Endothelial cell of umbilical vein (primary cell): Measurements from ENCODE around the gene CEACAM16. TPM values are rescaled to one million over a fixed set of nuclear protein-coding genes. Genes with fewer than 3 reads are reported as not detected.

Experiments used
- BruUV-seq: library from RNA; stranded (reverse); fragments of 400-500 nt; replicated peaks from 2 replicates; lab custom pipeline; 2021; lab: Mats Ljungman, UMichigan
- CTCF ChIA-PET: fragments of 300-600, 350-600 bp; sonication (Branson Sonifier 250); formaldehyde crosslinking; loops from one replicate; lab custom pipeline; 2021; ENCODE audit warnings: antibody characterized with exemption, inconsistent platforms; lab: Charles Lee
- POLR2A ChIA-PET: fragments of 300-600, 350-600 bp; sonication (Branson Sonifier 250); formaldehyde crosslinking; loops from one replicate; lab custom pipeline; 2021; ENCODE audit warnings: antibody characterized with exemption, inconsistent platforms; lab: Charles Lee
- DNase-seq: peaks from one replicate; pipeline ENCODE4 v3.0.0-alpha.2; 2011; ENCODE audit warnings: low read depth, low spot score
- FAIRE-seq: peaks from 2 replicates; lab custom pipeline; 2011; peaks lifted over from hg19 to GRCh38; lab: Jason Lieb, UNC
- H2AFZ ChIP-seq: 2 replicates; pipeline ENCODE4 v1.6.0; 2012; ENCODE audit warnings: low read depth, low read length, control low read depth, inconsistent platforms
- H3K27ac ChIP-seq: 2 replicates; pipeline ENCODE4 v1.5.1; 2011; ENCODE audit warnings: low read depth, mild to moderate bottlenecking, control low read depth, low read length, moderate library complexity; ENCODE audit not compliant: insufficient read depth
- H3K27me3 ChIP-seq, 2 experiments: 2 replicates each; pipeline versions ENCODE4 v1.6.0 to v1.6.1; 2011; ENCODE audit warnings: low read length in 2 of 2, mixed read lengths in 1 of 2; ENCODE audit not compliant: control insufficient read depth in 2 of 2, insufficient read depth in 2 of 2
- H3K36me3 ChIP-seq, 2 experiments: 2 replicates in 1 of 2; 3 replicates in 1 of 2; pipeline ENCODE4 v1.5.1; 2011; ENCODE audit warnings: low read length in 2 of 2, mild to moderate bottlenecking in 1 of 2, moderate library complexity in 1 of 2; ENCODE audit not compliant: control insufficient read depth in 2 of 2, insufficient read depth in 2 of 2; ENCODE audit errors: extremely low read depth in 1 of 2
- H3K4me1 ChIP-seq: 3 replicates; pipeline ENCODE4 v1.5.1; 2011; ENCODE audit warnings: mild to moderate bottlenecking, low read length; ENCODE audit not compliant: control insufficient read depth, insufficient read depth; ENCODE audit errors: extremely low read depth
- H3K4me2 ChIP-seq: 2 replicates; pipeline ENCODE4 v1.6.1; 2011; ENCODE audit warnings: low read length, control low read depth, mixed read lengths; ENCODE audit not compliant: insufficient read depth
- H3K4me3 ChIP-seq, 3 experiments: fragments of 200-600 bp in 1 of 3; sonication (generic), shearing (Covaris generic) in 1 of 3; replicated peaks in 1 of 3; 2 replicates each; pipeline ENCODE4 v1.5.1; 2011 to 2016; ENCODE audit warnings: control low read depth in 3 of 3, low read length in 3 of 3, mild to moderate bottlenecking in 2 of 3, inconsistent platforms in 1 of 3, low read depth in 1 of 3, moderate library complexity in 1 of 3; ENCODE audit not compliant: insufficient read depth in 1 of 3
- H3K79me2 ChIP-seq: 2 replicates; pipeline ENCODE4 v1.6.0; 2012; ENCODE audit warnings: low read length, inconsistent platforms; ENCODE audit not compliant: control insufficient read depth, insufficient read depth
- H3K9ac ChIP-seq: replicated peaks from 2 replicates; pipeline ENCODE3; 2011; ENCODE audit warnings: low read length, control low read depth; ENCODE audit not compliant: insufficient read depth; ENCODE audit errors: extremely low read depth
- H3K9me1 ChIP-seq: replicated peaks from 3 replicates; pipeline ENCODE4 v1.6.0; 2011; ENCODE audit warnings: mild to moderate bottlenecking, low read length; ENCODE audit not compliant: control insufficient read depth, insufficient read depth; ENCODE audit errors: extremely low read depth
- H3K9me3 ChIP-seq: replicated peaks from 2 replicates; pipeline ENCODE4 v1.5.1; 2012; ENCODE audit warnings: low read length, inconsistent platforms; ENCODE audit not compliant: control insufficient read depth, insufficient read depth
- H4K20me1 ChIP-seq: replicated peaks from 2 replicates; pipeline ENCODE3; 2011; ENCODE audit warnings: mild to moderate bottlenecking, low read length; ENCODE audit not compliant: control insufficient read depth, insufficient read depth; ENCODE audit errors: extremely low read depth
- JUN ChIP-seq: IDR thresholded peaks from 2 replicates; pipeline ENCODE4 v1.6.1; 2011; ENCODE audit warnings: borderline replicate concordance, low read depth; ENCODE audit not compliant: insufficient read length, insufficient read depth
- MYC ChIP-seq: IDR thresholded peaks from one replicate; pipeline ENCODE4 v1.6.1; 2011; ENCODE audit warnings: mild to moderate bottlenecking, low read depth, low read length
- POLR2A ChIP-seq: IDR thresholded peaks from 2 replicates; pipeline ENCODE4 v1.6.1; 2012; ENCODE audit warnings: low read depth, mild to moderate bottlenecking, control low read depth, low read length
- dilution Hi-C: fragments of 300-500 bp; cut with MboI; formaldehyde crosslinking; loops from one replicate; pipeline ENCODE4 v1.15.0; 2019; ENCODE audit warnings: low sequenced_read_pairs; ENCODE audit not compliant: extremely low pct_ligation_motif_present
- intact Hi-C: fragments of 100-400 bp; cut with micrococcal nuclease; formaldehyde crosslinking; loops from one replicate; pipeline ENCODE4 v1.10.0; 2022
- polyA plus RNA-seq, 4 experiments: library from polyadenylated mRNA; depleted of rRNA in 3 of 4; stranded (reverse) in 3 of 4; unstranded in 1 of 4; fragments of >200 nt; gene quantifications; 2 replicates each; pipeline versions ENCODE4 v1.2.1 to v1.2.3, GENCODE V29; 2011 to 2012; ENCODE audit warnings: missing spikeins in 1 of 4
- total RNA-seq: library from RNA; stranded (reverse); gene quantifications from 2 replicates; pipeline ENCODE4 v1.2.3, GENCODE V29; 2021

Gene CEACAM16
- total and polyA plus RNA-seq, 2 donors (not counting 3 experiments of a cell fraction or from before 2014, with no cell fraction given): not detected

DNA sequence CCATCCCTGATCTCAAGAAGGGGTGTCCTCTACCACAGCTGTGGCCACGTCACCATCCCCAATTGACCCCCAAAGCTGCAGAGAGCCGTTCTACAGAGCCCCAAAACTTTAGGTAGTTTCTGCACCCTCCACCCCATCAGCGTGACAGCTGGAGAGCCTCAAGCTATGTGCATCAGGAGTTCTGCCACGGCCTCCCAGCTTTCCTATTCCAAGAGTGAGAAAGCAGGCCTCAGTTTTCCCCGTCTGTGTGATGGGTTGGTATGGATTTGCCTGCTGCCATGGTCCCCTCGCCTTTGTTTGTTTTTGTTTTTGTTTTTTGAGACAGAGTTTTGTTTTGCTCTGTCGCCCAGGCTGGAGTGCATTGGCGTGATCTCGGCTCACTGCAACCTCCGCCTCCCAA is 51.0 kb downstream of the CEACAM16 start:
- Histone ChIP-seq H4K20me1 (no peaks in the 10 kb centered on the region), H3K9me3 (no peaks in the 10 kb centered on the region), H3K9ac (no peak overlapping the region), H3K27me3 (no peaks in the 10 kb centered on the region), H3K9me1 (no peaks in the 10 kb centered on the region), H3K4me1 (peaks cover 41% of the 10 kb centered on the region), H3K27ac (no peak overlapping the region), H2AFZ (no peak overlapping the region), H3K4me2 (peak overlapping the region; percentile 92), H3K36me3 (peaks cover 0 to 4% of the 10 kb centered on the region in 2 experiments), H3K79me2 (peaks cover 24% of the 10 kb centered on the region), H3K4me3 (peak overlapping the region in 1 of 3 experiments; percentile 66)
- TF ChIP-seq MYC (no peak), POLR2A (peak; percentile 31)
- FAIRE-seq: peak; percentile 46
- no peak for DNase-seq
- BruUV-seq: no TSS peak
- intact Hi-C loops: loop anchor here (2.0 kb wide), 1 partner anchor 25 kb away; no protein-coding TSS in a partner anchor
- dilution Hi-C loops: no loop called here
- CTCF ChIA-PET: interaction anchor here (1.4 to 3.2 kb wide), 4 partner anchors 8 to 60 kb away, joined by 3 to 22 read pairs (median 12); no protein-coding TSS in a partner anchor
- POLR2A ChIA-PET: no interaction called here

- no peak for DNase-seq
- no peaks in the 10 kb centered on the region for H3K27me3 ChIP-seq
- ChIA-PET CTCF (interaction anchor here (1.0 to 4.9 kb wide), 5 partner anchors 13 to 182 kb away, joined by 3 to 71 read pairs (median 7); no protein-coding TSS in a partner anchor), POLR2A (interaction anchor here (0.9 kb wide), 1 partner anchor 28 kb away, joined by 3 read pairs; no protein-coding TSS in a partner anchor)
- H3K4me1 ChIP-seq: peaks cover 39% of the 10 kb centered on the region
- peaks cover 26% of the 10 kb centered on the region for H3K79me2 ChIP-seq
- no peaks in the 10 kb centered on the region for H3K9me3 ChIP-seq
- no peak overlapping the region for H2AFZ ChIP-seq
- H4K20me1 ChIP-seq: no peaks in the 10 kb centered on the region
- peaks cover 0 to 12% of the 10 kb centered on the region in 2 experiments for H3K36me3 ChIP-seq
- intact Hi-C loops: loop anchor here (2.0 kb wide), 1 partner anchor 33 kb away; no protein-coding TSS in a partner anchor
- H3K27ac ChIP-seq: peak overlapping the region; percentile 86
- no peak for TF ChIP-seq JUN
- H3K9ac ChIP-seq: no peak overlapping the region
- no peaks in the 10 kb centered on the region for H3K9me1 ChIP-seq
- no peak overlapping the region for H3K4me3 ChIP-seq
- dilution Hi-C loops: no loop called here
- H3K4me2 ChIP-seq: no peak overlapping the region
- no peak for FAIRE-seq
- no TSS peak for BruUV-seq
Observed at GRCh38 chr19:44752123-44752815, 53.3 kb downstream of the CEACAM16 start.
